HL-60/S4 treated with phorbol 12-myristate 13-acetate at 8.2 ng/mL for 4 days and 3 days (cell line): ENCODE measurements around the gene DPEP3.
"Not testable (repeated sequence)": the region's sequence is repeated elsewhere in the genome, so short reads cannot be mapped to it uniquely, and the experiment has no call there.

ENCODE experiments used
- in situ Hi-C: fragments of 300-500 bp; cut with MboI; formaldehyde crosslinking; loops from 2 replicates; pipeline ENCODE4 v1.15.0; 2022; ENCODE audit warnings: low sequenced_read_pairs

The DPEP3 gene

DNA sequence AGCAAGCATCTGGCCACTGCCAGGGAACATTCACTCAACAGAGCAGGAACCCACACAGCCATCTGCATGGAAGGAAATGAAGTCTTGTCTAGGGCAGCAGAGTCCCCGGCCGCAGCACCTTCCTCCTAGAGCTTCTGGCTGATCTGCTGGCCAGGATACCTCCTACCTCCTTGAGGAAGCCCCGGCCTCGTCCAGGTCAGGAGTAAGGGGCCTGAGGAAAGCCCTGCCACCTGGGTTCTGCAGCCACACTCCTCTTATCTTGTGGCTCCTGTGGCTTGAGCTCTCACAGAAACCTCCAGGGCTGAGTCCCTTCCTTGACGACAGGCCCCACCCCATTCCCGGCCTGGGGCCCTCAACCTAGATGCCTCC, 13.7 kb upstream of the DPEP3 start:
- in situ Hi-C loops, result loop anchor here (5.0 kb wide), 1 partner anchor 43 kb away; no protein-coding TSS in a partner anchor

DNA sequence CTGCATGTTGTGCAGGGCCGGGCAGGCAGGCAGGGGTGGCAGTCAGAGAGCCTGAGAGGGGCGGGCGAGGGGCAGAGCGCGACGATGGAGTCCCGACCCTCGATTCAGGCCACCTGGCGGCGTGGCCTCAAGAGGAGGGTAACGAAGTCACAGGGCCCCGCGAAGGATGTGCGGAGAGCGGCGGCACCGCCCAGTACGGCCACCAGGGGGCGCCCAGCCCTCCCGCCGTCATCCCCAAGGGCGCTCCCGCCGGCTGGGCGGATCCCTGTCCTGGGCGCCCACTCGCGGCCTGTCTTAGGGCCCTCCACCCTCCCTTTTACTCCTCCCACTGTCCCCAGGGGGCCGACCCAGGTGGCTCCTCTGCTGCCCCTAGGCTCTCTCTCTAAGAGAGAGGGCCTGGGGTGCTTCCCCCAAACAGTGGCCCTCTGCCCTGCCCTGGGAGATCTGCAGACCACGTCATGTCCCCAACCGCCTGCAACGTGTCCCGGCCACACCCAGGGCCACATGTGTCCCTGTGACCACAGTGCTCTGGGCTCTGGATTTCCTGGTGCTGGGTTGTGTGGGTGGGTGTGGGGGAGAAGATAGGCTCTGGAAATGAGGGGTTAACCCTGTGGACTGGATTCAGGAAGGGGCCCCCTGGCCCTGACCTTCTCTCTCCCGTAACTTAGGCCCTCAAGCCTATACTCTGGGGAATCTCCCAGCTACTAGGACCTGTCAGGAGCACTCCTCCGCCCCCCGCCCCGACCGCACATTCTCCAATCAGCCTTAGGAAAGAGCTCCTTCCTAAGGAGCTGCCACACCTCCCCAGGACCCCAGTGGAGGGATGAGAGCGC, 13.1 kb upstream of the DPEP3 start:
- in situ Hi-C loops, result loop anchor here (5.0 kb wide), 1 partner anchor 44 kb away; no protein-coding TSS in a partner anchor

DNA sequence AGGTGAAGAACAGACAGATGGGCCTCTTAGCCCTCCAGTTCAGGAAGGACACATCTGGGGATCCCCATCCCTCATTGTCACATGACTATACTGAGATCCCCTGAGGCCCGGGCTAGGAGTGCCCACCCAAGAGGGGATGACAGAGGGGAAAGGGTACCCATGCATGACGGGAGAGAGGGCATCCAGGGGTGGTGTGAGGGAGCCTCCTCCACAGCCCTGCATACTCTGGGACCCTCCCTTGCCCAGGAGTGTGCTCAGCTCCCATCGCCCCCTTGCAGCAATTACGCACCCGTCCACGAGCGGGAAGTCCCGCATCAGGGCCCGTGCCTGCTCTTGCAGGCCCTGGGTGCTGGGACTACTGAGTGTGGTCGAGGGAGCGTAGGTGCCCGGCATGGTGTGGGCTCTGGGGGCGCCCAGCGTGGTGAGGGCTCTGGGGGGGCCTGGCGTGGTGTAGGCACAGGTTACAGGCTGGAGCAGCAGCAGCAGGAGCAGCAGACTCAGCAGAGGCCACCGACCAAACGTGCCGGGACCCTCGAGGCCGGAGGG, 12.4 kb upstream of the DPEP3 start:
- in situ Hi-C loops, result loop anchor here (5.0 kb wide), 1 partner anchor 45 kb away; no protein-coding TSS in a partner anchor

DNA sequence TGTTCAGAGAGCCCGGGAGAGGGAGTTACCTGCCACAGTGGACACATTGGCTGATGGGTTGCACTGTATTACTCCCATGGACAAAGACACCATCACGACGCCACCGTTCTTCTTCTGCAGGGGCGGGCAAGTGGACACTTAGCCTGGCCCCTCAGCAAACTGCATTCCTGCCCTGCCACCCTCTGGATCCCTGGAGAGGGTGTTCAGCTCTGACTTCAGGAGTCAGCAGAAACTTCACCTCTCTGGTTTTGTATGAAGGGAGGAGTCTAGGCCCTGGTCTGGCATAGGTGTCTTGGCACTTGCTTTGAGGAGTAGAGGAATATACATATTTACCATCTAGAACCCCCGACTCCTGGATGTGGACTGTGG, 9.7 kb upstream of the DPEP3 start:
- in situ Hi-C loops, result loop anchor here (5.0 kb wide), 1 partner anchor 47 kb away; no protein-coding TSS in a partner anchor

DNA sequence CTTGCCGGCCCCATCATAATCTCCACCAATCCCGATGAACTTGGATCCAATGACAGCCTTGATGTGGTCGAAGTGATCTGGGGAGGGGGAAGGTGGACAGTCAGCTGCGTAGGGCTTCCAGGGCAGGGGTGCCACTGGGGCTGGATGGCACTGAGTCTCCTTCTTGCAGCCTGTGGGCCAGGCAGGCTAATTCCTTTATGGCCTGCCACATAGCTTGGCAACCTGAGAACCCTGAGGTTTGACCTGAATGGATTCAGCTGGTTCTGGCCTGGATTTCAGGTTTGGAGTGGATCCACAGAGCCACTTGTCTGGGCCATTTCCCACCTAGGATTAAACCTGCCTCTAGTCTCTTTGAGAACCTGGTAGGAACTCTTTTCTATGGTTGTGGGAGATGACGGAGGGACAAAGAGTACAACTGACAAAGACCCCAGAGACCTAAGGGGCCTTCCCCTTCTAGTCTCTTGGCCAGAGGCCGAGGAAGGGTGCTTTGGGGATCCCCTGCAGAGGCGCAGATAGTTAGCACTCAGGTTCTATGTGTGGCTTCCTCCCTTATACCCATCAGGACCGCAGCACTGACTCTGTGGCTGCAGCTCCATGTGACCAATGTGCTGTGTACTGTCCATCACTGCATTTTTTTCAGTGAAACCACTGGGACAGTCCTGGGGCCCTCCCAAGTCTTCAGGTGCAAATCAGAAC, 9.2 kb upstream of the DPEP3 start:
- in situ Hi-C loops, result loop anchor here (5.0 kb wide), 1 partner anchor 48 kb away; no protein-coding TSS in a partner anchor

DNA sequence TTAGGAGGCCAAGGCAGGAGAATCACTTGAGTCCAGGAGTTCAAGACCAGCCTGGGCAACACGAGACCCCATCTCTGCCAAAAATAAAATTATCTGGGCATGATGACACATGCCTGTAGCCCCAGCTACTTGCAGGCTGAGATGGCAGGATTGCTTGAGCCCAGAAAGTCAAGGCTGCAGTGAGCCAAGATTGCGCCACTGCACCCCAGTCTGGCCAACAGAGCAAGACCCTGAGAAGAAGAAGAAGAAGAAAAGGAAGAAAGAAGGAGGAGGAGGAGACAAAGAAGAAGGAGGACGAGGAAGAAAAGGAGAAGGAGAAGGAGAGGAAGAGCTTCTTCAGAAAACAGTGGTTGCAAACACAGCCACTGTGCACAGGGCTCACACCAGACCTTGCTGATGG, 8.4 kb upstream of the DPEP3 start:
- in situ Hi-C loops, result no loop called here

DNA sequence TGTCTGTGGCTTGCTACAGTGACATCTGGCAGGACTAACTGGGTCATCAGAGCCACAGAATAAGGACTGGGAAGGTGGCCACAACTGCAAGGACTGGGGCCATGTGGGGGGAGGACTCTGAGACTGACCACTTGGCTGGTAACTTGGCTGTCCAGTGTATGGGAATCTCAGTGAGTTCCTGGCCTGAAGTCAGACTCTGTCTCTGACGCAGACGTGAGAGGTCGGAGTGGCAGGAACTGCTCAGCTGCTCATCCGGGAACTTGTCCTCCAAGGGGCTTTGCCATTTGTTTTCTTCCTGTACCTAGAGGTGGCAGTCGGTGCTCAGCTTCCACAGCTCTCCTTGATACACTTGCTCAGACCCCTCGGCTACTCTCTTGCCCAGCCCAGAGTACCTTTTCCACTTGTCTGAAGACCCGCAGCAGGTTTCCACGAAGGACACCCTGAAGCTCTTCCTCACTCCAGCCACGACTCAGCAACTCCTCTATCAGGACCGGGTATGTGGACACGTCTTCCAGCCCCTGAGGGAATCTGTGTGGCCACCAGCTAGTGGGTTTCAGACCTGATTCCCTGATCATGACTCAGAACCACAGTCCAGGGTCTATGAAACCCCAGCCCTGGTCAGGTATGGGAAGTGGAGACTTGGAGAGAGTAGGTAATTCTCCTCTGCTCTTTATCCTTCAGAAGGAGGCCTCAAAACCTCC, 7.3 kb upstream of the DPEP3 start:
- in situ Hi-C loops, result no loop called here

DNA sequence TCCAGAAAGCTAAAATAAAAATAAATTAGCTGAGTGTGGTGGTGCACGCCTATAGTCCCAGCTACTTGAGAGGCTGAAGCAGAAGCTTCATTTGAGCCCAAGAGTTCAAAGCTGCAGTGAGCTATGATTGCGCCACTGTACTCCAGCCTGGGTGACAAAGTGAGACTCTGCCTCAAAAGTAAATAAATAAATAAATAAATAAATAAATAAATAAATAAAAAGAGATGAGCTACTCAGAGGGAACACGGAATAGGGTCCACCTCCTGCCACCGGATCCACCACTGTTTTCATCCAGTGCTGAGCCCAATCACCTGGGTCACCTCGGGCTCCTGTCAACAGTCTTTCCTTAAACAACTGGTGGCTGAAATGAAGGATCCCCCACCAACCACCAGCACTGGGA, 6.7 kb upstream of the DPEP3 start:
- in situ Hi-C loops, result no loop called here

DNA sequence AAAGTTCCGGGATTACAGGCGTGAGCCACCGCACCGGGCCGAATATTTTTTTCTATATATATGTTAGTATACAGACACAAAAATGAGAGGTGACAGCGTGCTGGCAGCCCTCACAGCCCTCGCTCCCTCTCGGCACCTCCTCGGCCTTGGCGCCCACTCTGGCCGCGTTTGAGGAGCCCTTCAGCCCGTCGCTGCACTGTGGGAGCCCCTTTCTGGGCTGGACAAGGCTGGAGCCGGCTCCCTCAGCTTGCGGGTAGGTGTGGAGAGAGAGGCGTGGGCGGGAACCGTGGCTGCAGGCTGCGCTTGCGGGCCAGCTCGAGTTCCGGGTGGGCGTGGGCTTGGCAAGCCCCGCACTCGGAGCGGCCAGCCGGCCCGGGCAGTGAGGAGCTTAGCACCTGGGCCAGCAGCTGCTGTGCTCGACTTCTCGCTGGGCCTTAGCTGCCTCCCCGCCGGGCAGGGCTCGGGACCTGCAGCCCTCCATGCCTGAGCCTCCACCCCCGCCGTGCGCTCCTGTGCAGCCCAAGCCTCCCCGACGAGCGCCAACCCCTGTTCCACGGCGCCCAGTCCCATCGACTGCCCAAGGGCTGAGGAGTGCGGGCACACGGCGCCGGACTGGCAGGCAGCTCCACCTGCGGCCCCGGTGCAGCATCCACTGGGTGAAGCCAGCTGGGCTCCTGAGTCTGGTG, 1.9 kb upstream of the DPEP3 start:
- in situ Hi-C loops, result no loop called here

DNA sequence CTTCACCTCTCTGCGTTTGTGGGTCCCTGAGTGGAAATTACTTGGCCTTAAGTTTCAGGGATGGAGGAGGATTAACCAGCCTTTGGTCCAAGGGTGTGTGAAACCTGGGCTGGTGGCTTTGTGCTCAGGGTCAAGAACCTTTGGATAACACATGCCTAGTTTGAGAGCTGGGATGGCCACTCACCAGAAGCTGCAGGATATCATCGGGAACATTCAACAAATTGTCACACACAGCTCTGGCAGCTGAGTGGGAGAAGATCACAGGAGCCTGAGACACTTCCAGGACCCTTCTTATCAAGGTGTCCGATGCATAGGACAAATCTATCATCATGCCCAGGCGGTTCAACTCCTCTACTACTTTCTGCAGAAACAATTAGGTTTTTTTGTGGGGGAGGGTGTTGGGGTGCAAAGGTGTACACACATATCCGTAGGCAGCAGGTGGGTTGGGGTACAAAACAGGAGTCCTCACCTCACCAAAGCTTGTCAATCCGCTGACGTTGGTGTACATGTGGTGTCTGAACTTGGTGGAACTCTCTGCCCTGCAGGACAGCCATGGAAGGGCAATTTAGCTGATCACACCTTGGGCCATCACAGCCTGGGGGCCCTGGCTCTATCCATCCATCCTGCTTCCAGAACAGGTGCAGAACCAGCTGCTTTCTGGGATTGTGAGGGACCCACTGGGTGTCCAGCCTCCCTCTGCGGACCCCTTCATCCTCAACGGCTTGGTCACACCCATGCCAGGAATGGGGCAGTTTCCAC, 2.7 kb downstream of the DPEP3 start:
- in situ Hi-C loops, result no loop called here

DNA sequence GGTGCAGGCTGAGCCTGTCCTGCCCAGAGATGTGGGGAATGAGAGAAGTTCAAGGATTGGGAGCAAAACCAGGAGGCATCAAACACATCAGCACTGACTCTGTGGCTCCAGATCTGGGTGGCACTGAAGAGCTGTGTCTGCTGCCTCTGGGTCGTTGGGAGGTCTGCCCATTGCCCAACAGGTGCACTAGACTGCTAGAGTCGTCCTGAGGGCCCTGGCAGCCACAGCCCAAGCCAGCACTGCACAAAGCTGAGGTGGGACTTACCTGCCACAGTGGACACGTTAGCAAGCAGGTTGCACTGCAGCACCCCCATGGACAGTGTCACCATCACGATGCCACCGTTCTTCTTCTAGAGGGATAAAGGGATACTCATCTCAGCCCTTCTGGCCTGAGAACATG, 3.3 kb downstream of the DPEP3 start:
- in situ Hi-C loops, result no loop called here

DNA sequence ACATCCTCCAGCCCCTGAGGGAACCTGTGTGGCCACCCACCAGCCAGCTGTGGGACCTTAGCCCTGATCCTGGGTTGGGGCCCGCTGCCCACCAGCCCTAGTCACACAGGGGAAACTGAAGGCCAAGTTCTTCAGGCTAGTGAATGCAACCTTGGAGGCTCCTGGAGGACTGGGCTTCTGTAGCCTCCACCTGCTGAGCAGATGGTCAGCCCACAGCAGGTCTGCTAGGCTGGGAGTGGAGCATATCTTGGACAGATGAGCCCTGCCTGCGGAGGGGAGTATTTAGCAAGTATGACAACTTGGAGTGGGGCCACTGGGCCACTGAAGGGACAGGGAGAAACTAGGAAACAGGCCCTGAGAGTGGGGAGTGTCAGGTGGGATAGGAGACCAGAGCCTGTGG, 4.1 kb downstream of the DPEP3 start:
- in situ Hi-C loops, result no loop called here

DNA sequence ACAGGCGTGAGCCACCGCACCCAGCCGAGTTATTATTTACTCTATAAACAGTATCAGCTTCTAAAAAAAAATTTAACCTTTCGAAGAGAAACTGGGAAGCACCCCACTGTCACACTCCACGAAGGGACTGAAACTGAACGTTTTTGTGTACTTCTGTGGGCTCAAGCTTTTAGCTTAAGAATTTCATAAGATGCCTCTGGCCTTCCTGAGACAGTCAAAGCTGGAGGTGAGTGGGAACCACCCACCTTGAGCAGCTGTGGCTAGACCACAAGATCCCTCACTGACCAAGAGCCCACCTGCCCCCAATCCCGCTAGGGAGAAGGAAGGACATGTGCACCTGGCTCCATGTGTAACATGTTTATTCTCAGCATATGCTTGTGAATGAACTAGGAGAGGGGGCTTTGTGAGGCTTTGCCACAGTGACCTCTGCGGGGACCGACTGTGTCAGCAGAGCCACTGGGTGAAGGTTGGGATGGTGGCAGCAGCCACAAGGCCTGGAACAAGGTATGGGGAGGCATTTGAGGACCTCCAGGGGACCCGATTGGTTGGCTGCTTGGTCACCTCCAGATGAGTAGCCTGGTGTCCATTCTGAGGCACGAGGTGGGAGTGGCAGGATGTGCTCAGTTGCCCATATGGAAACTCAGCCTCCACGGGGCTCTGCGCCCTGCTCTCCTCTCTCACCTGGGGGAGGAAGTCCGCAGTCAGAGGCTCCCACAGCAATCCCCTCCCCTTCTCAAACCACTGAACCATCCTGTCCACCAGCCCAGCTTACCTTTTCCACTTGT, 4.8 kb downstream of the DPEP3 start:
- in situ Hi-C loops, result no loop called here

DNA sequence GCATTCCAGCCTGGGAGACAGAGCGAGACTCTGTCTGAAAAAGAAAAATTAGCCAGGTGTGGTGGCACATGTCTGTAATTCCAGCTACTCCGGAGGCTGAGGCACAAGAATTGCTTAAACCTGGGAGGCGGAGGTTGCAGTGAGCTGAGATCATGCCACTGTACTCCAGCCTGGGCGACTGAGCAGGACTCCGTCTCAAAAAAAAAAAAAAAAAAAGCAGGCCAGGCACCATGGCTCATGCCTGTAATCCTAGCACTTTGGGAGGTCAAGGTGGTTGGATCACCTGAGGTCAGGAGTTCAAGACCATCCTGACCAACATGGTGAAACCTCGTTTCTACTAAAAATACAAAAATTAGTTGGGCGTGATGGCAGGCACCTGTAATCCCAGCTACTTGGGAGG, 8.0 kb downstream of the DPEP3 start:
- in situ Hi-C loops, result not testable (repeated sequence)

DNA sequence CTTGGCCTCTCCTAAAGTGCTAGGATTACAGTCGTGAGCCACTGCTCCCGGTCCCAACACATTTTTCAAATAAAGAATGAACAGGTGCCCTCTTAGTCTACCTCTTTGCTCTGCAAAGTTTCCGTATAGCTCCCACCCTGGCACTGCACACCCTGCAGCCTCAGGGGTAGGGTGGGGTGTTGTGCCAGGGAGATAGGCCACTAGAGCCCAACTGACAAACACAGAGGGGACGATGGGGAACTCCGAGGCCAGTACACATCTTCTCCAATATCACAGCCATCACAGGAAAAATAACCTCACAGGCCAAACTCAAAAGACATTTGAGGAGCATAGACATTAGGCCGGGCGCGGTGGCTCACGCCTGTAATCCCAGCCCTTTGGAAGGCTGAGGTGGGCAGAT, 9.2 kb downstream of the DPEP3 start:
- in situ Hi-C loops, result no loop called here

DNA sequence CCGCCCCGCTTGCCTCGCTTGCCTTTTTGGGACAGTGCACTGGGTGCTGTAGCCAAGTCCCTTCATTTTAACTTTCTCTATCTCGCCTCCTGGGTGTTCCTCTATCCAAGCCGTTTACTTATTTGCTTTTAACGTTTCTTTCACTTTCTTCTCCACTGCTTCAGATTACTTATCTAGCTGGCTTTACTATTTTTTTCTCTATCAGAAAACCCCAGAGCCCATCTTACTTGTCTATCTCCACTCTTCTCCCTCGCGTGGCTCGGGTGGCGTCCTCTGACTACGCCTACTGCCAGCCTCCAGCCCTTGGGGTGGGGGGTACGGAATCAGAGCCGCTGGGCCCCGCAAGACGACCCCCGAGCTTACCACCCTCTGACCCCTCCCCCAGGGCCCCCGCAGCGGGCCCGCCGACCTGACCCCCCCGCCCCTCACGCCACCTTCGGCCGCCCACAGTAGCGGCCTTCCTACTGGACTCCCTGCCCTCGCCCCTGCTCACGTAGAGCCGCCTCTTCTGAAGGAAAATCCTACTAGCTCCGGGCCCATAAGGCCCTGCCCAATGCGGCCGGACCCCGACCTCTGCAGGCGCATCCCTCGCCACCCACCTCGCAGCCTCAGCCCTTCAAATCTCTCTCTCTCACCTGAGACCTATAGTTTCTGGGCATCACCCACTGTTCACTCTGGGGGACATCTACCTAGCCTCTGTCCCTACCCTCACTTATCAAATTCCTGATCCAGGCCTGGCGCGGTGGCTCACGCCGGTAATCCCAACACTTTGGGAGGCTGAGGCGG, 10.9 kb downstream of the DPEP3 start:
- in situ Hi-C loops, result no loop called here

DNA sequence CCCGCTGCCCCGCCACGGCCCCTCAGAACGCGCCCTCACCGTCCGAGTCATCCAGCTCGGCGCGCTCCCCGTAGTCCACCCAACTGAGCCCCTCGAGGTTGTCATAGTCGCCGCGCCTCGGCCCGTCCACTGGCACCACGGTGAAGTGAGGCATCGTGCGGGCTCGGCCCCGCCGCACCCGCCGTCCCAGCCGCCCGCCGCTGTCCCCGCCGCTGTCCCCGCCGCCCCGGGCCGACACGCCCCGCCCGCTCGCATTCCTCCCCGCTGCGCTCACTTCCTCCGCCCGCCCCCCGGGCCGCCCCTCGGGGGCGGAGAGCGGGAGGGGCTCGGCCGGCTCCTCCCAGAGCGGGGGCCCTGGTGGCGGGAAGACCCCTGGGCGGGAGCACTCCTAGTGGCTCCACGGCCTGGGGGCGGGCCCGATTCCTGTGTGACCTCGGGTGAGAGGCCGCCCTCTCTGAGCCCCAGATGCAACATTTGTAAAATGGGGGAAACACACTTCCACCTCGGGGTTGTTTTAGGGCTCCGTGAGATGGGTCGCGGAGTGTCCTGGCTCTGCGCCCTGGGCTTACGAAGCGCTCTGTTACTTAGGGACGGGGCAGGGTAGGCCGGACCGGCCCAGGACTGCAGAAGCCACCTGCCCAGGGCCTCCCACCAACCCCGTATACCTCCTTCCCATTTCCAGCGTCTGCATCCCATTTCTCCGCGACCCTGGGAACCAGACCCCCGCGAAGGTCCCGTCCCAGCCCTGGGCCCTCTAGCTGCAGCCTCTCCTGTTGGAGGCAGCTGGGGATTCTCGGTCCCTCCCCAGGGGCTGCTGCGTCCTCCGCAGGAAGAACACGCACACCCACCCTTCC, 11.7 kb downstream of the DPEP3 start, which contains the start of gene SLC12A4:
SLC12A4 (minus strand) TSS at position 238 of the 854 bp plus-strand sequence; CDS start at position 154, 84 bp downstream.
- in situ Hi-C loops, result no loop called here
